A549 treated with Hydrocortisone at 1 μM for 4 hours (cell line): Measurements from ENCODE around the gene TMEM39B. TPM values are rescaled to one million over a fixed set of nuclear protein-coding genes. Genes with fewer than 3 reads are reported as not detected.

Experiments used
- total RNA-seq: library from RNA; stranded (reverse); fragments of 200-300 nt; extraction: Qiagen RNA extraction; gene quantifications from 5 replicates; pipeline ENCODE4 v1.2.3, GENCODE V29; 2022

The TMEM39B gene
- total RNA-seq: 8.2 to 11.6 TPM (median 10.6 TPM) in 5 replicates

GRCh38 chr1:32072622-32073298, at the start of gene TMEM39B:
TMEM39B (plus strand) TSS chr1:32072939; CDS start chr1:32073048, 109 bp downstream.

GRCh38 chr1:32107742-32108661, 35.3 kb downstream of the TMEM39B start, which contains the start of gene KPNA6:
KPNA6 (plus strand) TSS chr1:32108056; CDS start chr1:32108131, 75 bp downstream.

Other genes with a start within 250 kb of the TMEM39B start
- 153 to 182 TPM (median 173 TPM) in 5 replicates for gene PTP4A2, start 134.6 kb upstream of the TMEM39B start, total RNA-seq
- gene KHDRBS1, start 59.1 kb upstream of the TMEM39B start, total RNA-seq: 119 to 146 TPM (median 134 TPM) in 5 replicates
- gene KPNA6, start 35.1 kb downstream of the TMEM39B start, total RNA-seq: 13.9 to 20.7 TPM (median 14.9 TPM) in 5 replicates
- gene TXLNA, start 106.7 kb downstream of the TMEM39B start, total RNA-seq: 24.7 to 35.7 TPM (median 26.5 TPM) in 5 replicates
- gene CCDC28B, start 127.7 kb downstream of the TMEM39B start, total RNA-seq: 1.2 to 2.2 TPM (median 1.7 TPM) in 5 replicates
- 1.3 to 2.4 TPM (median 1.9 TPM) in 5 replicates for gene IQCC, start 132.7 kb downstream of the TMEM39B start, total RNA-seq
- not detected in 5 replicates for gene DCDC2B, start 136.2 kb downstream of the TMEM39B start, total RNA-seq
- 6.7 to 10.0 TPM (median 9.1 TPM) in 5 replicates for gene TMEM234, start 149.4 kb downstream of the TMEM39B start, total RNA-seq
- gene EIF3I, start 149.5 kb downstream of the TMEM39B start, total RNA-seq: 261 to 308 TPM (median 275 TPM) in 5 replicates
- gene FAM167B, start 174.3 kb downstream of the TMEM39B start, total RNA-seq: 0.16 to 0.70 TPM (median 0.55 TPM) in 5 replicates
- gene LCK, start 178.3 kb downstream of the TMEM39B start, total RNA-seq: 0.03 TPM in 1 of 5 replicates, not detected in the others
- 51.1 to 58.3 TPM (median 53.6 TPM) in 5 replicates for gene HDAC1, start 219.1 kb downstream of the TMEM39B start, total RNA-seq